GM19023 (cell line): ENCODE measurements around the gene PTPRK.
"Not testable (repeated sequence)": the region's sequence is repeated elsewhere in the genome, so short reads cannot be mapped to it uniquely, and the experiment has no call there.

Experiments used
- ATAC-seq: cut with Tn5 transposase; IDR thresholded peaks from one replicate; pipeline ENCODE4 v1.9.1; 2021; ENCODE audit warnings: mild to moderate bottlenecking, moderate library complexity; ENCODE audit not compliant: unreplicated experiment

PTPRK gene

DNA sequence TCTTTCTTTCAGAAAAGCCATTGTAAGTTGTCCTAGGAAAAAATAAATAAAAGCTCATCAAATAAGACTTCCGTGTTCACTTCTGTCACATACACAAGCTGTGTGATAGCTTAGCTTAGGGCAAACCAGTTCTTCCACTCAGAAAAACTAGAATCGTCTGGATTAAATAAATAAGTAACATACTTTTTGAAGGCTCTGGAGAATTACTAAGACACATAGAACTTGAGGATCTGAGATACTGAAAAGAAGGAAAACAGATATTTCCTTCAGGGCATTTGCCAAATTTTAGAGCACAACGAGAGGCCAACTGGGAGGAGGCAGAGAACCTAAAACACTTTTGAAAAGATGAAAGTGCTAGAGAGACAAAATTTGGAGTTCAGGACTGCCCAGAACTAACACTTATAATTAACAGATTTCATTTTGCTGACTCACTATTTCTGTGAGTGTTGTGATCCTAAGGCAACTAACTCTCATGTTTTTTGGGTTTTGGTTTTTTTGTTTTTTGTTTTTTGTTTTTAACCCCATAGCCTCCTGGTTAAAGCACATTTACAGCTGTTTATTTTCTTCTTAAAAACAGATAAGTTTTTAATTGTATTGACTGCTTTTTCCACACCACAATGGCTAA lies 580.8 kb downstream of the PTPRK start:
- no peak for ATAC-seq

DNA sequence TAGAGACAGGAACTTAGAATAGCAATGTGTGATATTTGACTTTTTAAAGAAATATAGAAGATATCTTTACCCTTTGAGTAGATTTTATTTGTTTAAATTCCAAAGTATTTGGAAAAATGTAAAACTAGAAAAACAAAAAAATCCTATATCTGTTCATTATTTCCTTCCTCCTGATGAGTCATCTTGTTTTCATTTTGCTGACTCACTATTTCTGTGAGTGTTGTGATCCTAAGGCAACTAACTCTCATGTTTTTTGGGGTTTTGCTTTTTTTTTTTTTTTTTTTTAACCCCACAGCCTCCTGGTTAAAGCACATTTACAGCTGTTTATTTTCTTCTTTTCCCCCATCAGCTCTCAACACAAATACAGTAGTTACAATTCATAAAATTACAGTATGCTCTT lies 581.7 kb downstream of the PTPRK start:
- no peak for ATAC-seq

DNA sequence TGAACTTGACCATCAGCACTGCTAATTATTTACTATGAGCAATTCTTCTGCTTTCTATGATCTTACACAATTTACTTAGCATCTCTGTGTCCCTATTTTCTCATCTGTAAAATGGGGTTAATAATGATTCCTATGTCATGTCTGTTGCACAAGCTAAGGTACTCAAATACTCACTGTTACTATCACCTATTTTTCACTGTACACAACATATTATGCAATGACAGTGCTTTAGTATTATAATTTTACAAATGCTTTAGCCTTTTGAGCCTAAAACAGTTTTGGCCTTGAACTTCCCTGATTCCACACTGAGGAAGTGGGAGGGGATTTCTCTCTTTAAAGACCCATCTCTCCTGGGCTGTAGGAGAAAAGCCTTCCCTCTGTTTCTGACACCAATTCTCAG lies 582.7 kb downstream of the PTPRK start:
- ATAC-seq, result no peak

DNA sequence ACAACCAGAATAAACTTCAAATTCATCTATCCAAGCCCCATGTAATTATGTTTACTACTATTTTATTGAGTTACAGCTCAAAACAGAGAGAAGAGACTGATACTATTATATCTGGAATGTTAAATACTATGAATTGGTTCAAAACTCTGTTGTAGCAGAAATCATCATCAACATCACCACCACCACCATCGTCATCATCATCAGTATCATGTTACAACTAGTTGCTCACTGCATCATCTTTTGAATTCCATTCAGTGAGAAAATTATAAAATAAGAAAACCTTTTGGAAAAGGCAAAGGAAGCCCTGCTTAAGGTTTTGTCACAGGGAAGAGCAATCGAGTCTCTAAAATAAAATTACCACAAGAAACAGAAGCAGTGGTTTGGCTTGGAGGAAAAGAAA lies 583.3 kb downstream of the PTPRK start:
- ATAC-seq, result no peak

GRCh38 chr6:127934956-127935355 lies 585.4 kb downstream of the PTPRK start:
- ATAC-seq, result no peak

GRCh38 chr6:127933852-127934840 lies 586.3 kb downstream of the PTPRK start:
- no peak for ATAC-seq

DNA sequence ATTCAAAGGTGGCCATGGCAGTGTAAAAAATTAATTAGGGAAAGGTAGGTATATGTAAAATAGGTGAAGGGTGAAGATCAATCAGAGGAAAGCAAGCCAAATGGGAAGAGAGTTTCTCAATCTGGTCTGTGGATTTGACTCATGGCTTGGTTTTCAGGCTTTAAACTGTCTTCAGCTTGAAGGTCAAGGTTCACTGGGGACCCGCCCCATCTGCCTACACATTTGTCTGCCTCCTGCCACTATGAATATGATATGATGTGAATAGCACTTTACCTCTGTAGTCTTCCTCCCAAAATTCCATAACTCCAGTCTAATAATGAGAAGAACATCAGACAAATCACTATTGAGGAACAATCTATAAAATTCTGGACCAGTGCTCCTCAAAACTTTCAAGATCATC lies 587.3 kb downstream of the PTPRK start:
- no peak for ATAC-seq

DNA sequence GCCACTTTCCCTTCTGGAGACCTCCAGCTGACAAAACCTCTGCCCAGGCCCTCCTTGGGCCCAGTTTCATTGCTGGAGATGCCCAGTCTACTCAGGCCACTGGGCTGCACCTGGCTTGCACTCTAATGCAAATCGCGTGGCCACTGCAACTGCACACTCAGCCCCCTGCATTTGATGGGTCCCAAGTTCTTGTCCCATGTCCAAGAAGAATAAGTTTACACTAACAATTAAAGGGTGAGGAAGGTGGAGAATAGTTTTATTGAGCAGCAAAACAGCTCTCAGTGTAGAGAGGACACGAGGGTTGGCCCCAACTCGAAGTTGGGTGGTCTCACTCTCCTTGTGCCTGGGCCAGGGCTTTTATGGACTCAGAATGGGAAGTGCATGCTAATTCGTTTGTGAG lies 587.7 kb downstream of the PTPRK start:
- no peak for ATAC-seq

- ATAC-seq, result not testable (repeated sequence)
These were observed 594.0 kb downstream of the PTPRK start for GRCh38 chr6:127926441-127926840.

- no peak for ATAC-seq
These were observed 596.0 kb downstream of the PTPRK start for GRCh38 chr6:127924440-127924839.

DNA sequence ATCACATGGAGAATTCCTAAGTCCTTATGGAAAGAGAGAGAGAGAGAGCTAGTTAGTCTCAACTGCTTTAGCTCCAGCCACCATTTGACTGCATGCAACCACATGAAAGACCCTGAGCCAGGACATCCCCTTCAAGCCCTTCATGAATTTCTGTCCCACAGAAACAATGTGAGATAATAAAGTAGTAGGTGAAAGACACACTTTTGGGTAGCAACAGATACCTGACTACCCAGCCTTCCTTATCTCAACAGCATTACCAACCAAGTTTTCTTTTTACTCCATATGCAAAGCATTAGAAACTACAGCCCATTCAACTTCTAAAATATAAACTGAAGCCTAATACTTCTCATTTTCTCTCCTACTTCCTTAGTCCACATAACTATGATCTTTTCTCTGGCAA lies 596.4 kb downstream of the PTPRK start:
- ATAC-seq, result no peak

DNA sequence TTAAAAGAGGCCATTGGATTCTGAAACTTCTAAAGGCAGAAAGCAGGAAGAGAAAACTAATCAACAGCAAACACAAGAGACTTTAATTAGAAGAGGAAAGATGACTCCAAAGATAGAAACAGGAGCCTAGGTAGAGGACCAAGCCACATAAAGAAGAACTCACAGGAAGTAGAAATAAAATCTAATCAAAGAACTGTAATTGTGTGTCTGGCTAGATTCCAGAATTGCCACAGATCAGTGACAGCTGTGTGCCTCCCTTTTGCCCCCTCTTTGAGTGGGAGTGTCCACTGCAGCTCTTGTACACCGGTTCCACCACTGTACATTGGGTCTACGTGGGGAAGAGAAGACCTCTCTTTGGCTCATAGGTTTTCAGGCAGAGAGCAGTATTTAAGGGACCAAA lies 597.3 kb downstream of the PTPRK start:
- no peak for ATAC-seq

DNA sequence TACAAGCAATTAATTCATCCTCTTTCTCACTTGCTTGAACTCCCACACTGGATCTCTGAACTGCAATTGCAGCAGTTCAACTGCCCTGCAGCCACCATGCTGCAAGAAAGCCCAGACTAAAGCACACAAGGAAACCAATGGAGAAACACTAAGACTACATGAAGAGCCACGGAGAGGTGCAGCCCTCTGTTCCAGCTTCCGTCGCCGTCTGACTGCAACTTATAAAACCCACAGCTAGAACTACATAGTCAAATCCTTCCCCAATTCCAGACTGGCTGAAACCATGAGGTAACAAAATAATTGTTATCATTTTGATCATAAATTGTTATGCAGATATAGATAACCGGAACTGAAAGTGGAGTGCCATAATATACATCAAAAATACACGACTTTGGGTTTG lies 598.4 kb downstream of the PTPRK start:
- no peak for ATAC-seq

DNA sequence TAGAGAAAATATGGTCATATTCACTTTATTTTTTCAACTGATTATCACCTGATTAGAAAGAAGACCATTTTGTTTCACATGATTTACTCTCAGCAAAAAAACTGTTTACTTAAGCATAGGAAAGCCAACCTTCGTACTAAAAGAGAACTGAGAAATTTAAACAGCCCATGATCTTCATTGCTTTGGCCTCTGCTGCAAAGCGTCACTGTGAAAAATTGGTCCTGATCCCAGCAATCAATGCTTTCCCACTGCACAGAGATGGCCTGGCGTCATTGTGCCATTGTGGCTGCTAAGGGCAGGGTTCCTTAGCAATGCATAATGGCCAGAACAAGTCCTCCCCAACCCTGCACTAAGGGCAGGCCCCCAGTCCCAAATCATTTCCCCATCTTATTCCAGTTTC lies 599.6 kb downstream of the PTPRK start:
- no peak for ATAC-seq
